Heart right ventricle (tissue), 16 donors: ENCODE measurements around the gene RNF44. TPM values are rescaled to one million over a fixed set of nuclear protein-coding genes. Genes with fewer than 3 reads are reported as not detected.

Experiments
- ATAC-seq, 8 donors: fragments of 200-7000 bp; cut with Tn5 transposase; one replicate each; pipeline ENCODE4 v1.9.1; 2020; ENCODE audit warnings: mild to moderate bottlenecking in 8 of 8, moderate library complexity in 8 of 8, moderate number of reproducible peaks in 1 of 8
- DNase-seq, 2 donors: peaks; one replicate each; pipeline ENCODE4 v3.0.0-alpha.2; 2020
- H3K27ac ChIP-seq, 10 donors: fragments of 200-600 bp; sonication (generic) in 2 of 10; one replicate each; pipeline versions ENCODE4 v1.5.0 to v1.8.0; 2020 to 2022; ENCODE audit warnings: mild to moderate bottlenecking in 3 of 10
- H3K27me3 ChIP-seq, 7 donors: fragments of 200-600 bp; one replicate each; pipeline ENCODE4 v1.8.0; 2021 to 2022; ENCODE audit warnings: mild to moderate bottlenecking in 2 of 7
- H3K36me3 ChIP-seq, 9 donors: fragments of 200-600 bp; sonication (generic) in 1 of 9; one replicate each; pipeline versions ENCODE4 v1.5.0 to v1.8.0; 2020 to 2022; ENCODE audit warnings: mild to moderate bottlenecking in 2 of 9
- H3K4me1 ChIP-seq, 9 donors: fragments of 200-600 bp; sonication (generic) in 1 of 9; one replicate each; pipeline versions ENCODE4 v1.5.0 to v1.8.0; 2020 to 2022; ENCODE audit warnings: mild to moderate bottlenecking in 4 of 9
- H3K4me3 ChIP-seq, 10 donors: fragments of 200-600 bp; sonication (generic) in 2 of 10; one replicate each; pipeline versions ENCODE4 v1.5.0 to v1.8.0; 2020 to 2022; ENCODE audit warnings: mild to moderate bottlenecking in 7 of 10, moderate library complexity in 2 of 10
- H3K9me3 ChIP-seq, 11 donors: fragments of 200-600 bp in 10 of 11; sonication (generic) in 2 of 11; one replicate each; pipeline versions ENCODE4 v1.5.0 to v1.8.0; 2013 to 2022; ENCODE audit warnings: mild to moderate bottlenecking in 2 of 11, control low read depth in 1 of 11, moderate library complexity in 1 of 11
- WGBS, 2 donors: extraction: QIAGEN DNeasy Blood & Tissue Kit; methylation state at CpG; one replicate each; pipeline ENCODE4 v1.1.7; 2013; ENCODE audit warnings: inconsistent platforms in 1 of 2; 5-methylcytosine and 5-hydroxymethylcytosine counted together
- intact Hi-C, 10 donors: fragments of 100-400 bp; cut with DNase I; formaldehyde crosslinking; loops; one replicate each; pipeline versions ENCODE4 v1.11.1 to v1.14.2; 2022
- polyA plus RNA-seq, 2 donors: library from polyadenylated mRNA; stranded (reverse); fragments of 200-250 nt; gene quantifications; one replicate each; pipeline ENCODE4 v1.2.3, GENCODE V29; 2013
- total RNA-seq, 10 donors: library from RNA; stranded (reverse); fragmentation: NEBNext Ultra II Directional in 3 of 10; extraction: Animal tissue kit (Norgen Biotek cat#: 25700) in 3 of 10; gene quantifications; one replicate each; pipeline versions ENCODE4 v1.2.1 to v1.2.4, GENCODE V29; 2021 to 2023
- TF ChIP-seq, protein P1 (sequence below), 9 donors: fragments of 200-600 bp; sonication (generic) in 2 of 9; IDR thresholded peaks; one replicate each; pipeline versions ENCODE4 v1.5.0 to v1.8.0; 2021 to 2022; ENCODE audit warnings: antibody characterized with exemption in 9 of 9, mild to moderate bottlenecking in 5 of 9, moderate library complexity in 1 of 9
- donor health status: Arrhythmogenic right ventricular cardiomyopathy.
- donor health status: ischemic (EF 13 %, LVEDD 7.1; RV severe dilation, severe dysfunction).
- donor health status: healthy with polysubstance abuse.
- donor health status: DM: no; HTN: yes; CAD: no.
- donor health status: DM: no; HTN: no; CAD: no.
- donor health status: ischemic (EF 25% LVEDD 6.9; RV normal size, moderate dysfunction).
- donor health status: ischemic (EF 25% LVEDD 5.7; RV mildly dilated, moderate dysfunction).
- donor health status: healthy.
- donor health status: DM: yes; HTN: yes; CAD: no.
- donor health status: Ischemic cardiomyopathy.
- donor health status: ischemic (EF 35%, LVEDD 5.7; RV mildly dilated, moderate dysfunction).
- donor health status: nonischemic (EF 11% LVEDD 7.7; RV severe dilation, severe dysfunction).
- donor health status: DM: yes; HTN: yes; CAD: no.
- donor health status: PGD.
- donor health status: ischemic (EF 29% LVEDD 5.4; RV normal size, mild dysfunction).
- donor health status: nonischemic (EF 23%, LVEDD 6.1; RV moderate dilation, normal function).

Gene RNF44
- total and polyA plus RNA-seq, 12 donors, result 7.9 to 31.1 (median 21.5) TPM

DNA sequence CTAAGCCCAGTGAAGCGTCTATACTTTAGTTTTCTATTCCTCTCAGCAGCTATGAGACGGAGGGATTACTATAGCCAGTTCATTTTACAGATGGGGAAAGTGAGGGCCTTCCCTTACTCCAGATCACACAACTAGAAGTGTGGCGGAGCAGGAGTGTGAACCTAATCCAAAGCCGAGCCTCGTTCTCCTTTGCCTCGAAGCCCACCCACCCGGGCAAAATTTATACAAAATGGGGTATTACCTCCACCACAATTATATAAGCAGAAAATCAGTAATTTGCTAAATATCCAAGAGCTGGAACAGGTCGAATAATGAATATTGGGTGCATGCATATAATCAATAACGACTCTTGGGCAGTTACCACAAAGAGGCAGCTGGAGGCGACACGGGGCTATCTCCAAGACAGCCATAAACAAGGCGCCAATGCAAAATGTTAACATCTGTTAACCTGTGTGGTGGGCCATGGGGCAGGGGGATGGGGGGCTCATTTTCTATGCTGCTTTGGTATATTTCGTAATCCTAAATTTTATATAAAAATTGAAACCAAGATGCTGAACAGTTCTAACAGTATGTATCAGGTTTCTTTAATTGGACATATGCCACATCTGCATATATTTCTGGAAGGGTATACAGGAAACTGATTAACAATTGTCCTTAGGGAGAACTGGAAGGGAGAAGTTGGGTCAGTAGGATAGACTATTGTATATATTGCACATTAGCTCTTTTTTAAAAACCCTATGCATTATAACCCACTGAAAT is 1.2 kb upstream of the RNF44 start:
- Histone ChIP-seq H3K4me3 (peak overlapping the region in 8 of 10 donors; percentile 60 to 95 (median 84)), H3K4me1 (peaks cover 13 to 76% (median 60%) of the 10 kb centered on the region in 9 donors), H3K36me3 (no peaks in the 10 kb centered on the region), H3K27me3 (no peaks in the 10 kb centered on the region), H3K9me3 (no peaks in the 10 kb centered on the region), H3K27ac (peak overlapping the region in 9 of 10 donors; percentile 30 to 100 (median 97))
- WGBS, 2 donors, result 25% methylated on average over 13 of the region's 13 CpGs
- no peak for DNase-seq
- ATAC-seq, result no peak
- TF ChIP-seq, protein P1, sequence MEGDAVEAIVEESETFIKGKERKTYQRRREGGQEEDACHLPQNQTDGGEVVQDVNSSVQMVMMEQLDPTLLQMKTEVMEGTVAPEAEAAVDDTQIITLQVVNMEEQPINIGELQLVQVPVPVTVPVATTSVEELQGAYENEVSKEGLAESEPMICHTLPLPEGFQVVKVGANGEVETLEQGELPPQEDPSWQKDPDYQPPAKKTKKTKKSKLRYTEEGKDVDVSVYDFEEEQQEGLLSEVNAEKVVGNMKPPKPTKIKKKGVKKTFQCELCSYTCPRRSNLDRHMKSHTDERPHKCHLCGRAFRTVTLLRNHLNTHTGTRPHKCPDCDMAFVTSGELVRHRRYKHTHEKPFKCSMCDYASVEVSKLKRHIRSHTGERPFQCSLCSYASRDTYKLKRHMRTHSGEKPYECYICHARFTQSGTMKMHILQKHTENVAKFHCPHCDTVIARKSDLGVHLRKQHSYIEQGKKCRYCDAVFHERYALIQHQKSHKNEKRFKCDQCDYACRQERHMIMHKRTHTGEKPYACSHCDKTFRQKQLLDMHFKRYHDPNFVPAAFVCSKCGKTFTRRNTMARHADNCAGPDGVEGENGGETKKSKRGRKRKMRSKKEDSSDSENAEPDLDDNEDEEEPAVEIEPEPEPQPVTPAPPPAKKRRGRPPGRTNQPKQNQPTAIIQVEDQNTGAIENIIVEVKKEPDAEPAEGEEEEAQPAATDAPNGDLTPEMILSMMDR (IDR thresholded peaks at IDR 0.05), result no peak
- intact Hi-C loops, result loop anchor here in 5 of 10 donors (5.0 to 10.0 kb wide), 3 partner anchors 91 to 154 kb away; partner anchors contain the start of genes CLTB (in 5 of the 5), FAF2 (in 1 of the 5), HIGD2A (in 1 of the 5) and NOP16 (in 1 of the 5)

DNA sequence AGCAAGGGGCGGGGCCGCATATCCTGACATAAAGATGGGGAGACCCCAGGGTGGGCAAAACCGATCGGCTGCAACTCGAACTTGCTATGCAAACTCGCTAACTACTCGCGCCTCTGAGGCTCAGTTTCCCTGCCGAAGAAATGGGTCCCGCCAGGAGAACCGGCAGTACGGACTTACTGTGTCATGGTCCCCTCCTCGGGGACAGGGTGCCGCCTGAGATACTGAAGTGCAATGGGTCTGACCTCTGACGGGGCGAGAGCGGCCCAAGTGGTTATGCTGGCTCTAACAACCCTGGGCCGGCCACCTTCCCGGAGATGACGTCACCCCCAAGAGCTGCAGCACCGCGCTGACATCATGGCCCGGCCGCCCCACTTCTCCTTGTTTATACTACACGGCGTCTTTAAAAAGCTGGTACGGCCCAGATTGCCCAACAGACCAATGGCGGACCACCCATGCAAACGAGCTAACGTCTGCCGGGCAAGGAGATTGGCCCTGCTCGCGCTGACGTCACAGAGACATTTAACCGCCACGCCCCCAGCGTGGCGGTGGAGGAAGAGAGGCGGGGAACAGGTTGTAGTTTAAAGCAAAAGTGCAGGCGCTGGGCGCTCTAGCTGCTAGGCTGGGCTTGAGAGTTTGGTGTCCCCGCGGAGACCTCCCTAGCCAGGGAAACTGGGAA is 490 bp upstream of the RNF44 start:
- Histone ChIP-seq H3K9me3 (no peaks in the 10 kb centered on the region), H3K27me3 (no peaks in the 10 kb centered on the region), H3K36me3 (no peaks in the 10 kb centered on the region), H3K4me1 (peaks cover 19 to 81% (median 65%) of the 10 kb centered on the region in 9 donors), H3K27ac (peak overlapping the region; percentile 90 to 100 (median 97)), H3K4me3 (peak overlapping the region; percentile 51 to 96 (median 84))
- peak; percentile 84 to 94 (median 90) for ATAC-seq
- TF ChIP-seq, protein P1 (IDR thresholded peaks at IDR 0.05), result no peak
- peak; percentile 97 to 99 for DNase-seq
- WGBS, 2 donors, result 0% methylated on average over 43 of the region's 43 CpGs
- intact Hi-C loops, result loop anchor here in 6 of 10 donors (2.0 to 10.0 kb wide), 4 partner anchors 89 to 153 kb away; partner anchors contain the start of genes CLTB (in 5 of the 6), FAF2 (in 3 of the 6), HIGD2A (in 1 of the 6) and NOP16 (in 1 of the 6)

DNA sequence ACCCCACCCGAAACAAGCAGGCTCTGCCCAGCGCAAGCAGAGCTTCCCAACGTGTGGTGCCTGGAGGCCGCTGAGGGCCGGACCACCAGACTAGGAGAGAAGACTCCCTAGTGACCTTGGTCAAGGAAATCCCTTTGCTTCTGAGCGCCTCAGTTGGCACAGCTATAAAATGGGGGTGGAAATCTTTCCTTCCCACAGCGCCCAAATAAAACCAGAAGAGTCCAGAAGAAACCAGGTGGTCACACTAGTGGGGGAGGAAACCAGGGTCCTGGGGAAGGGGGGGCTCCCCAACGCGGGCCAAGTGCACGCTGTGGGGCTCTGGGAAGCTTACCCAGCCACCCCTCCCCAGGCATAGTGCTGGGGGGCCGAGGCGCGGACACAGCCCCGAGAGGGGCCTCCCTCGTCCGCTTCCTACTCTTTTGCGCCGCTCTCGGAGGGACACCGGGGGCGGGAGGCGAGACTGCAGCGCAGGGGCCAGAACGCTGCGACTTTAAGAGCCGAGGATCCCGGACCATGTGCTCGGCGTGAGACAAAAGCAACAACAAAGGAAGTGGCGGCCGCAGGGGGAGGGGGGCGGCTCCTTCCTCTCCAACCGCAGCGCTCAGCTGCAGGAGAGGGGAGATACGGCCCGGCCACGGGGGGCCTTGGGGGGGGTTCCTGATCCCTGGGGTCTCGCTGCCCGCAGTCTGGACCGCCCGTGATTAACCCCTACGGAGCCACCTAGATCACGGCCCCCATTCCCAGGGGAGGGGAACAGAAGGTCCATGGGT is 885 bp downstream of the RNF44 start:
- DNase-seq (peak; percentile 79 to 87), ATAC-seq (peak; percentile 38 to 68 (median 58))
- 0% methylated on average over 38 to 43 of the region's 43 CpGs for WGBS, 2 donors
- Histone ChIP-seq H3K27me3 (no peaks in the 10 kb centered on the region), H3K4me3 (peak overlapping the region; percentile 51 to 96 (median 84)), H3K4me1 (peaks cover 21 to 80% (median 66%) of the 10 kb centered on the region in 9 donors), H3K9me3 (no peaks in the 10 kb centered on the region), H3K27ac (peak overlapping the region; percentile 90 to 100 (median 97)), H3K36me3 (peaks cover 0 to 9% (median 2%) of the 10 kb centered on the region in 9 donors)
- TF ChIP-seq, protein P1 (IDR thresholded peaks at IDR 0.05), result no peak
- intact Hi-C loops, result loop anchor here in 6 of 10 donors (2.0 to 10.0 kb wide), 4 partner anchors 88 to 152 kb away; partner anchors contain the start of genes CLTB (in 5 of the 6), FAF2 (in 3 of the 6), HIGD2A (in 1 of the 6) and NOP16 (in 1 of the 6)
